ENCODE results near the gene PUM2. TPM values are rescaled to one million over a fixed set of nuclear protein-coding genes. Genes with fewer than 3 reads are reported as not detected.

The PUM2 gene
- total RNA-seq, 1 donor from 2014 or later: 22.4 TPM

DNA sequence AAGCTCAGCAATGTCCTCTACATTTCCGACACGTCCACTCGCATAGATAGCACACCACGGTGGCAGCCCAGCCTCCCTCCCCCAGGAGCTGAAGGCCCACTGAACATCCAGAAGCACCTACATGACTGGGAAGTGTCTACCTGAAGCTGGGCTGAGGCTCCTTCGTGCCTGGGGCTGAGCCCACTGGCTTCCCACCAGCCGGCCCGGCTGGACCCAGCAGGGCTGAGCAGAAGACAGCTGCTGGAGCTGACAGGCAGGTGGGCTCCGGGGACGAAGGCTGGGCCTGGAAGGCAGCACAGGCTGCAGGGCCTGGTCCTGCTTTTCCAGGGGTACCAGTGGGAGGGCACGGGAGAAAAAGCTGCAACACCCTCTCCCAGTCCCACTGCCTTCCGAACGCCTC is 139.2 kb downstream of the PUM2 start:
- no peak for DNase-seq (ENCODE audit: low spot score in 2 of 2)
- Histone ChIP-seq H3K4me1 (no peaks in the 10 kb centered on the region), H3K9me3 (no peaks in the 10 kb centered on the region), H3K27me3 (no peaks in the 10 kb centered on the region), H3K36me3 (no peaks in the 10 kb centered on the region), H3K4me3 (no peak overlapping the region), H3K27ac (no peak overlapping the region)
- no peak for TF ChIP-seq CTCF (IDR thresholded peaks at IDR 0.05)
- intact Hi-C loops (cut with DNase I): no loop called here

DNA sequence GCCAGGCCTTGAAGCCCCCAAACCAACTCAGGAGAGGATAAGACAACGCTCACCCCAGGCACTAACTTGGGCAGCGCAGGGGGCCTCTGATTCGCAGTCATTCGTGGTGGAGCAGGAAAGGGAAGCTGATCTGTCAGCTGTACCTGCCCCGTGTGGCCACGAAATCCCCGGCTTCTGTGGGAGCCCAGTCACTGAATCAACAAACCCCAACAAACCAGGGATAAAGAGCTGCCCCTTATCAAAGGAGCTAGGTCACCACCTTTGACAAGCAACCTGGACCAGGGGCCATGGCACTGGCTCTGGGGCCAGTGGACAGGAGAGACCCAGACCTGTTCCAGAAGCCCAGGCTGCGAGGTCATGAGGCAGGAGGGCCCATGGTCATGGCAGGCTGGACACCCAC is 140.2 kb downstream of the PUM2 start:
- TF ChIP-seq CTCF (IDR thresholded peaks at IDR 0.05): no peak

GRCh38 chr2:20209373-20210109 is 141.1 kb downstream of the PUM2 start:
- Histone ChIP-seq H3K27ac (no peak overlapping the region), H3K36me3 (no peaks in the 10 kb centered on the region), H3K9me3 (no peaks in the 10 kb centered on the region), H3K4me3 (no peak overlapping the region), H3K27me3 (no peaks in the 10 kb centered on the region), H3K4me1 (no peaks in the 10 kb centered on the region)
- no peak for DNase-seq (ENCODE audit: low spot score in 2 of 2)
- intact Hi-C loops (cut with DNase I): no loop called here
- TF ChIP-seq CTCF (IDR thresholded peaks at IDR 0.05): no peak

More for the DNA sequence above, 140.2 kb downstream of the PUM2 start:
- intact Hi-C loops (cut with DNase I): no loop called here
- no peaks in the 10 kb centered on the region for H3K9me3 ChIP-seq
- no peak overlapping the region for H3K27ac ChIP-seq
- DNase-seq (ENCODE audit: low spot score in 2 of 2): no peak
- H3K36me3 ChIP-seq: no peaks in the 10 kb centered on the region
- no peaks in the 10 kb centered on the region for H3K27me3 ChIP-seq
- no peaks in the 10 kb centered on the region for H3K4me1 ChIP-seq
- no peak overlapping the region for H3K4me3 ChIP-seq

- DNase-seq (ENCODE audit: low spot score in 2 of 2): no peak
- H3K9me3 ChIP-seq: no peaks in the 10 kb centered on the region
- no peaks in the 10 kb centered on the region for H3K36me3 ChIP-seq
- intact Hi-C loops (cut with DNase I): no loop called here
- no peak for TF ChIP-seq CTCF (IDR thresholded peaks at IDR 0.05)
- no peak overlapping the region for H3K4me3 ChIP-seq
- no peaks in the 10 kb centered on the region for H3K27me3 ChIP-seq
- no peak overlapping the region for H3K27ac ChIP-seq
- no peaks in the 10 kb centered on the region for H3K4me1 ChIP-seq
Observed at GRCh38 chr2:20208476-20208859, 142.2 kb downstream of the PUM2 start.

DNA sequence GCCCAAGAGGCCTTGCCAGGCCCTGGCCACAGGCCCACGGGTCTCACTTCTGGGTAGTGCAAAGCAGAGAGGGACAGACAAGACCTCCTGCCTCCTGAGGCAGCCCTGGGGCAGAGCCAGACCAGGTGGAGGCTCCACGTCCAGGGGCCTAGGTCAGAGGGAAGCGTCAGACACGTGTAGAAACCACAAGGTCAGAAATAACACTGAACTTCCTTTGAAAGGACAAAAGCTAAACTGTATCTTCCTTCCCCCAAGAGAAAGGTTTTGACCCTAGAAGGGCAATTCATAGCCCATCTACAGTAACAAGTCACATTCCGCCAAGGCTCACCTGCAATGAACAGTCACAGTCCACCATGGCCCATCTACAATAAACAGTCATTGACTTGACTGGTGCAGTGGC is 143.6 kb downstream of the PUM2 start:
- Histone ChIP-seq H3K27me3 (no peaks in the 10 kb centered on the region), H3K4me3 (no peak overlapping the region), H3K4me1 (no peaks in the 10 kb centered on the region), H3K36me3 (no peaks in the 10 kb centered on the region), H3K27ac (no peak overlapping the region), H3K9me3 (no peaks in the 10 kb centered on the region)
- TF ChIP-seq CTCF (IDR thresholded peaks at IDR 0.05): no peak
- no peak for DNase-seq (ENCODE audit: low spot score in 2 of 2)
- intact Hi-C loops (cut with DNase I): no loop called here
